Kidney (tissue), 14 donors: ENCODE results near the gene SVOPL. TPM values are rescaled to one million over a fixed set of nuclear protein-coding genes. Genes with fewer than 3 reads are reported as not detected.

ENCODE experiments used
- DNase-seq, 5 donors: peaks; one replicate each; pipeline ENCODE4 v3.0.0-alpha.2; 2013 to 2020
- FAIRE-seq: peaks from 2 replicates; lab custom pipeline; 2012; peaks lifted over from hg19 to GRCh38; lab: Jason Lieb, UNC
- H3K27ac ChIP-seq, 2 donors: one replicate each; pipeline ENCODE4 v1.7.0; 2013; ENCODE audit warnings: low read depth in 2 of 2, low read length in 2 of 2, inconsistent platforms in 1 of 2
- H3K27me3 ChIP-seq: one replicate; pipeline ENCODE4 v1.7.1; 2013; ENCODE audit warnings: low read length, inconsistent platforms; ENCODE audit not compliant: control insufficient read depth, insufficient read depth
- H3K36me3 ChIP-seq, 3 donors: one replicate each; pipeline versions ENCODE4 v1.7.0 to v1.7.1; 2013; ENCODE audit warnings: low read length in 3 of 3, control low read depth in 1 of 3, inconsistent platforms in 1 of 3; ENCODE audit not compliant: insufficient read depth in 3 of 3, control insufficient read depth in 2 of 3
- H3K4me1 ChIP-seq, 3 donors: one replicate each; pipeline versions ENCODE4 v1.7.0 to v1.7.1; 2013; ENCODE audit warnings: low read length in 3 of 3, inconsistent platforms in 1 of 3, low read depth in 1 of 3; ENCODE audit not compliant: control insufficient read depth in 2 of 3, insufficient read depth in 2 of 3
- H3K4me3 ChIP-seq, 3 donors: one replicate each; pipeline versions ENCODE4 v1.7.0 to v1.8.1; 2013; ENCODE audit warnings: low read length in 3 of 3, control low read depth in 1 of 3, inconsistent platforms in 1 of 3
- H3K9ac ChIP-seq, 3 donors: one replicate each; pipeline versions ENCODE4 v1.7.0 to v1.7.1; 2013; ENCODE audit warnings: low read length in 3 of 3, control low read depth in 1 of 3, inconsistent platforms in 1 of 3
- H3K9me3 ChIP-seq, 3 donors: one replicate each; pipeline versions ENCODE4 v1.7.0 to v1.7.1; 2013; ENCODE audit warnings: low read length in 3 of 3, control low read depth in 1 of 3, inconsistent platforms in 1 of 3; ENCODE audit not compliant: control insufficient read depth in 2 of 3, insufficient read depth in 1 of 3
- CTCF ChIP-seq: IDR thresholded peaks from 3 replicates; pipeline ENCODE4 v1.5.1; 2012; ENCODE audit warnings: mild to moderate bottlenecking, moderate library complexity, borderline replicate concordance; ENCODE audit not compliant: insufficient read depth; ENCODE audit errors: extremely low read depth
- intact Hi-C: fragments of 100-400 bp; cut with DNase I; formaldehyde crosslinking; loops from one replicate; pipeline ENCODE4 v1.11.1; 2022
- polyA plus RNA-seq: library from polyadenylated mRNA; stranded (reverse); fragments of 350-450 nt; fragmentation: Illumina TruSeq; extraction: RNeasy Lipid Tissue Mini Kit (QIAGEN cat#74804); gene quantifications from one replicate; pipeline ENCODE4 v1.2.3, GENCODE V29; 2014; ENCODE audit warnings: low read depth, low replicate concordance; ENCODE audit not compliant: insufficient read depth
- total RNA-seq: library from RNA; stranded (reverse); fragmentation: NEBNext Ultra II Directional; extraction: Animal tissue kit (Norgen Biotek cat#: 25700); gene quantifications from one replicate; pipeline ENCODE4 v1.2.1, GENCODE V29; 2021
- donor health status: control.
- donor health status: control.
- donor health status: control.
- donor health status: control.
- donor health status: control.
- donor health status: DM: yes; HTN: yes; CAD: no.
- donor health status: Normal renal cell carcinoma (clear cell type).

SVOPL gene
- total and polyA plus RNA-seq, 2 donors from 2014 or later: 2.4 to 5.1 TPM

- peaks cover 3 to 39% (median 12%) of the 10 kb centered on the region in 3 donors for H3K36me3 ChIP-seq
- H3K4me3 ChIP-seq: no peak overlapping the region
- no peaks in the 10 kb centered on the region for H3K27me3 ChIP-seq
- H3K9ac ChIP-seq: no peak overlapping the region
- DNase-seq (no peak), FAIRE-seq (no peak)
- intact Hi-C loops: no loop called here
- no peaks in the 10 kb centered on the region for H3K4me1 ChIP-seq
- H3K9me3 ChIP-seq: no peaks in the 10 kb centered on the region
- no peak for TF ChIP-seq CTCF
- no peak overlapping the region for H3K27ac ChIP-seq
Observed at GRCh38 chr7:138581065-138581464, 120.1 kb downstream of the SVOPL start.

GRCh38 chr7:138579671-138580070 lies 121.5 kb downstream of the SVOPL start:
- DNase-seq (no peak), FAIRE-seq (no peak)
- no peak overlapping the region for H3K4me3 ChIP-seq
- no peak overlapping the region for H3K27ac ChIP-seq
- H3K4me1 ChIP-seq: no peaks in the 10 kb centered on the region
- no peaks in the 10 kb centered on the region for H3K9me3 ChIP-seq
- H3K27me3 ChIP-seq: no peaks in the 10 kb centered on the region
- H3K36me3 ChIP-seq: peaks cover 3 to 33% (median 12%) of the 10 kb centered on the region in 3 donors
- intact Hi-C loops: no loop called here
- no peak overlapping the region for H3K9ac ChIP-seq
- no peak for TF ChIP-seq CTCF

- Histone ChIP-seq H3K4me3 (no peak overlapping the region), H3K36me3 (peaks cover 3 to 33% (median 12%) of the 10 kb centered on the region in 3 donors), H3K9me3 (no peaks in the 10 kb centered on the region), H3K27ac (no peak overlapping the region), H3K4me1 (no peaks in the 10 kb centered on the region), H3K27me3 (no peaks in the 10 kb centered on the region), H3K9ac (no peak overlapping the region)
- no peak for TF ChIP-seq CTCF
- intact Hi-C loops: no loop called here
- no peak for DNase-seq
- no peak for FAIRE-seq
Observed at GRCh38 chr7:138579136-138579535, 122.0 kb downstream of the SVOPL start.

- intact Hi-C loops: no loop called here
- no peak for FAIRE-seq
- DNase-seq: no peak
- Histone ChIP-seq H3K27ac (no peak overlapping the region), H3K4me3 (no peak overlapping the region), H3K9ac (no peak overlapping the region), H3K36me3 (peaks cover 7 to 26% (median 14%) of the 10 kb centered on the region in 3 donors), H3K9me3 (no peaks in the 10 kb centered on the region), H3K4me1 (no peaks in the 10 kb centered on the region), H3K27me3 (no peaks in the 10 kb centered on the region)
- TF ChIP-seq CTCF: no peak
Observed at GRCh38 chr7:138575897-138576428, 125.2 kb downstream of the SVOPL start.
